Neural cell (in vitro differentiated cells): Measurements from ENCODE around the gene DDI1.

Experiments
- CTCF ChIP-seq: fragments of 450-650 bp; IDR thresholded peaks from 2 replicates; pipeline ENCODE4 v1.5.1; 2014; ENCODE audit warnings: antibody characterized with exemption, mild to moderate bottlenecking, moderate library complexity; ENCODE audit not compliant: poor library complexity, severe bottlenecking
- EP300 ChIP-seq: fragments of 450-650 bp; conservative IDR thresholded peaks from 2 replicates; pipeline ENCODE4 v1.6.1; 2014; ENCODE audit warnings: antibody characterized with exemption, mild to moderate bottlenecking, moderate library complexity; ENCODE audit not compliant: poor library complexity, severe bottlenecking
- EZH2 ChIP-seq: fragments of 200-600, 300-800 bp; shearing (Covaris generic), sonication (generic); IDR thresholded peaks from 2 replicates; pipeline ENCODE4 v1.6.1; 2014; ENCODE audit warnings: antibody characterized with exemption, low read length, borderline replicate concordance, mild to moderate bottlenecking; ENCODE audit not compliant: insufficient read depth, poor library complexity, severe bottlenecking
- MXI1 ChIP-seq: fragments of 450-650 bp; conservative IDR thresholded peaks from 2 replicates; pipeline ENCODE4 v1.6.1; 2014; ENCODE audit warnings: antibody characterized with exemption, mild to moderate bottlenecking; ENCODE audit not compliant: poor library complexity, severe bottlenecking
- POLR2AphosphoS5 ChIP-seq: IDR thresholded peaks from 2 replicates; pipeline ENCODE4 v1.6.1; 2012
- RAD21 ChIP-seq: fragments of 450-650 bp; conservative IDR thresholded peaks from 2 replicates; pipeline ENCODE4 v1.6.1; 2014; ENCODE audit warnings: antibody characterized with exemption, mild to moderate bottlenecking, moderate library complexity
- REST ChIP-seq: IDR thresholded peaks from 2 replicates; pipeline ENCODE4 v1.6.1; 2012; ENCODE audit warnings: borderline replicate concordance
- SMC3 ChIP-seq: fragments of 450-650 bp; conservative IDR thresholded peaks from 2 replicates; pipeline ENCODE4 v1.6.1; 2014; ENCODE audit warnings: antibody characterized with exemption, mild to moderate bottlenecking, moderate library complexity; ENCODE audit not compliant: poor library complexity
- TAF1 ChIP-seq: IDR thresholded peaks from 2 replicates; pipeline ENCODE4 v1.6.1; 2012; ENCODE audit warnings: low read depth

- TF ChIP-seq CTCF (no peak), POLR2AphosphoS5 (no peak), REST (no peak), RAD21 (no peak), EP300 (no peak), MXI1 (no peak), EZH2 (no peak), TAF1 (no peak), SMC3 (no peak)
Observed at GRCh38 chr11:104078245-104078644, 41.8 kb downstream of the DDI1 start.
